Common myeloid progenitor, CD34-positive (primary cell): ENCODE data around the gene HOXB3.

ENCODE experiments used
- CTCF ChIA-PET: fragments of 350-600 bp; sonication (Branson Sonifier 250); formaldehyde crosslinking; loops from one replicate; lab custom pipeline; 2021; ENCODE audit warnings: antibody characterized with exemption; lab: Charles Lee
- POLR2A ChIA-PET: fragments of 350-600 bp; sonication (Branson Sonifier 250); formaldehyde crosslinking; loops from one replicate; lab custom pipeline; 2021; ENCODE audit warnings: antibody characterized with exemption; lab: Charles Lee
- DNase-seq, 3 donors: peaks; one replicate each; pipeline versions ENCODE4 v3.0.0 to v3.0.0-alpha.2; 2013
- H3K27ac ChIP-seq, 2 experiments: 1 replicate in 1 of 2; 2 replicates in 1 of 2; pipeline ENCODE4 v1.7.0; 2013; ENCODE audit warnings: inconsistent platforms in 2 of 2, low read length in 2 of 2, mild to moderate bottlenecking in 2 of 2, low read depth in 1 of 2, moderate library complexity in 1 of 2; ENCODE audit not compliant: severe bottlenecking in 2 of 2, insufficient read depth in 1 of 2, poor library complexity in 1 of 2
- H3K27me3 ChIP-seq, 5 experiments: replicated peaks in 2 of 5; 1 replicate in 3 of 5; 2 replicates in 2 of 5; pipeline versions ENCODE4 v1.6.1 to v1.7.0; 2013; ENCODE audit warnings: low read length in 4 of 5, mild to moderate bottlenecking in 2 of 5, moderate library complexity in 2 of 5, inconsistent platforms in 1 of 5; ENCODE audit not compliant: insufficient read depth in 5 of 5, control insufficient read depth in 4 of 5
- H3K36me3 ChIP-seq, 4 experiments: 1 replicate in 2 of 4; 2 replicates in 2 of 4; pipeline versions ENCODE4 v1.6.1 to v1.7.0; 2013; ENCODE audit warnings: low read length in 3 of 4, control low read depth in 1 of 4, mild to moderate bottlenecking in 1 of 4; ENCODE audit not compliant: control insufficient read depth in 4 of 4, insufficient read depth in 4 of 4
- H3K4me1 ChIP-seq, 4 experiments: 1 replicate in 3 of 4; 2 replicates in 1 of 4; pipeline versions ENCODE4 v1.6.1 to v1.7.1; 2013; ENCODE audit warnings: low read length in 3 of 4, mild to moderate bottlenecking in 3 of 4, control low read depth in 1 of 4, inconsistent platforms in 1 of 4, moderate library complexity in 1 of 4; ENCODE audit not compliant: control insufficient read depth in 4 of 4, insufficient read depth in 4 of 4; ENCODE audit errors: control extremely low read depth in 1 of 4
- H3K4me3 ChIP-seq, 7 experiments: 1 replicate in 4 of 7; 2 replicates in 3 of 7; pipeline versions ENCODE4 v1.5.1 to v1.7.0; 2013; ENCODE audit warnings: mild to moderate bottlenecking in 7 of 7, low read length in 6 of 7, moderate library complexity in 6 of 7, inconsistent platforms in 2 of 7, low read depth in 2 of 7, control low read depth in 1 of 7; ENCODE audit not compliant: insufficient read depth in 4 of 7, control insufficient read depth in 1 of 7; ENCODE audit errors: extremely low read depth in 1 of 7
- H3K9me3 ChIP-seq, 5 experiments: 1 replicate in 4 of 5; 2 replicates in 1 of 5; pipeline versions ENCODE4 v1.6.1 to v1.7.1; 2013; ENCODE audit warnings: low read length in 4 of 5, mild to moderate bottlenecking in 2 of 5, inconsistent platforms in 1 of 5, low read depth in 1 of 5, moderate library complexity in 1 of 5; ENCODE audit not compliant: control insufficient read depth in 4 of 5, insufficient read depth in 2 of 5; ENCODE audit errors: control extremely low read depth in 1 of 5
- WGBS: methylation state at CpG from one replicate; pipeline ENCODE4 v1.1.5; 2013; ENCODE audit not compliant: insufficient coverage; 5-methylcytosine and 5-hydroxymethylcytosine counted together

The HOXB3 gene

GRCh38 chr17:48605991-48606891 lies 16.2 kb upstream of the HOXB3 start:
- no peak overlapping the region for H3K27ac ChIP-seq
- CTCF ChIA-PET = interaction anchor here (1.0 to 1.9 kb wide), 3 partner anchors 8 to 313 kb away, joined by 3 to 8 read pairs (median 5); partner anchors contain the start of gene HOXB8

DNA sequence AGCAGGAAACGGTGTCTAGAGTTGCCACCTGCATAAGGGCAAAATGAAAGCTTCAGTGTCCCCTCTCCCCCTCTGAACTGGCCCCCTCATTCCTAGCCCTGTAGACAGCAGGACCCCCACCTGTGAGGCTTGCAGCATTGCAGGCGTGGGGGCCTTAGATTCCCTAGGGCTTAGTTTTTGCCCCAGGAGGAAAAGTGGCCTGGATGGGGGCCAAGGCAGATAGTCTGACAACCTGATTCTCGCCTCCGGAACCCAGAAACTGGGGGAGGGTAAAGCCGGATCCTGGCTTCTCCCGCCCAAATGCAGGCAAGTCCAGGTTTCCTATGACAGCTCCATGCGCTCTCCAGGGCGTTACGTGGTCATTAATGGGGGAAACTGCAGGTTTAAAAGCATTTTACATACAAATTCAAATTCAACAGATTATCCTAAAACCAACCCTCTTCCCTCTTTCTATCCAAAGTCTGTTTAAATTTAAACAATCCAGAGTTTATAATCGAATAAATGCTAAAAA lies 15.4 kb upstream of the HOXB3 start:
- WGBS = 94% methylated on average over 10 of the region's 10 CpGs
- H3K4me3 ChIP-seq = peak overlapping the region in 1 of 7 experiments; percentile 72
- POLR2A ChIA-PET = no interaction called here
- H3K27ac ChIP-seq = no peak overlapping the region
- CTCF ChIA-PET = interaction anchor here (1.5 kb wide), 1 partner anchor 13 kb away, joined by 4 read pairs; no protein-coding TSS in a partner anchor
- H3K27me3 ChIP-seq = peaks cover 8 to 82% (median 32%) of the 10 kb centered on the region in 5 experiments
- peaks cover 0 to 39% (median 15%) of the 10 kb centered on the region in 4 experiments for H3K4me1 ChIP-seq
- no peaks in the 10 kb centered on the region for H3K36me3 ChIP-seq
- no peak for DNase-seq
- no peaks in the 10 kb centered on the region for H3K9me3 ChIP-seq

More at GRCh38 chr17:48605991-48606891, 16.2 kb upstream of the HOXB3 start:
- H3K9me3 ChIP-seq = no peaks in the 10 kb centered on the region
- no peaks in the 10 kb centered on the region for H3K36me3 ChIP-seq
- POLR2A ChIA-PET = no interaction called here
- H3K4me1 ChIP-seq = peaks cover 0 to 47% (median 22%) of the 10 kb centered on the region in 4 experiments
- H3K4me3 ChIP-seq = no peak overlapping the region
- H3K27me3 ChIP-seq = peaks cover 8 to 82% (median 32%) of the 10 kb centered on the region in 5 experiments
- 93% methylated on average over 21 of the region's 41 CpGs for WGBS
- DNase-seq = no peak

DNA sequence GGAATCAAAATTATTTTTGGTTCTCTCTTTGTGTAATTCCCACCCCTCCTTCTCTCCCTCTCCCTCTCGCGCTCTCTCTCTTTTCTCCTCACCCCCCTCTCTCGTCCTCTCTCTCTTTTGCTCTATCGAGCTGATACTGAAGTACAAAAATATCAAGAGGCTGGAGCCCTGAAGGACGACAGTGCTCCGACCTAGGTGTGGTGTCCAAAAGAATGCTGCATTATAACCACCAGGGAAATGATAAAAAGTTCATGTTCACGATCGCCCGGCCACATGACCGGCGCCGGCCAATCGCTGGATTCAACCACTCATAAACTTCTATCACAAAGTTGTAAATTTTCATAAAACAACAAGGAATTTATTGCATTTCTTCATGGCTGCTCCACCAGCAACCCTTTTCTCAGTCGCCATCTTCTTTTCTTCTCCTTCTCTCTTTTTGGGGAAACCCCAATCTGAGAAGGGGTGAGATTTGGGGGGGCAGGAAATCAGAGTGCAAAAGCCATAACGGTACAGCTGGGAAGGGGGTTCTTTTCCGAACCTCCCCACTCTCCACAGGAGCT lies 14.8 kb upstream of the HOXB3 start, which contains the start of gene HOXB6:
HOXB6 (minus strand) TSS at position 217 of the 560 bp plus-strand sequence. CDS start 6,836 bp downstream, outside the sequence.
- Histone ChIP-seq H3K4me3 (peak within 1 kb of the TSS in 4 of 7 experiments; percentile 13 to 72 (median 61)), H3K27ac (peak within 1 kb of the TSS in 1 of 2 experiments; percentile 54), H3K27me3 (peaks cover 8 to 80% (median 32%) of the 10 kb centered on the region in 5 experiments), H3K36me3 (no peaks in the 10 kb centered on the region), H3K9me3 (no peaks in the 10 kb centered on the region), H3K4me1 (peaks cover 0 to 33% (median 8%) of the 10 kb centered on the region in 4 experiments)
- WGBS = 72% methylated on average over 10 of the region's 16 CpGs
- CTCF ChIA-PET = interaction anchor here (1.0 to 1.5 kb wide), 2 partner anchors 12 to 342 kb away, joined by 3 to 4 read pairs; no protein-coding TSS in a partner anchor
- no peak for DNase-seq
- POLR2A ChIA-PET = interaction anchor here (0.8 kb wide), 1 partner anchor 1820 kb away, joined by 3 read pairs; no protein-coding TSS in a partner anchor

GRCh38 chr17:48603959-48604769 lies 14.1 kb upstream of the HOXB3 start:
- WGBS = 84% methylated on average over 13 of the region's 21 CpGs
- H3K4me3 ChIP-seq = peak overlapping the region in 4 of 7 experiments; percentile 13 to 72 (median 61)
- H3K4me1 ChIP-seq = peaks cover 0 to 31% (median 8%) of the 10 kb centered on the region in 4 experiments
- no peak for DNase-seq
- peaks cover 8 to 80% (median 32%) of the 10 kb centered on the region in 5 experiments for H3K27me3 ChIP-seq
- H3K9me3 ChIP-seq = no peaks in the 10 kb centered on the region
- peak overlapping the region in 1 of 2 experiments; percentile 54 for H3K27ac ChIP-seq
- H3K36me3 ChIP-seq = no peaks in the 10 kb centered on the region
- CTCF ChIA-PET = interaction anchor here (1.0 to 1.5 kb wide), 2 partner anchors 12 to 341 kb away, joined by 3 to 4 read pairs; no protein-coding TSS in a partner anchor
- POLR2A ChIA-PET = interaction anchor here (0.8 kb wide), 1 partner anchor 1821 kb away, joined by 3 read pairs; no protein-coding TSS in a partner anchor

- no peaks in the 10 kb centered on the region for H3K36me3 ChIP-seq
- H3K27me3 ChIP-seq = peaks cover 2 to 73% (median 23%) of the 10 kb centered on the region in 5 experiments
- POLR2A ChIA-PET = interaction anchor here (0.6 kb wide), 1 partner anchor 250 kb away, joined by 3 read pairs; no protein-coding TSS in a partner anchor
- no peaks in the 10 kb centered on the region for H3K9me3 ChIP-seq
- 59% methylated on average over 28 of the region's 35 CpGs for WGBS
- peak overlapping the region in 2 of 7 experiments; percentile 20 to 57 for H3K4me3 ChIP-seq
- CTCF ChIA-PET = interaction anchor here (0.6 to 2.0 kb wide), 7 partner anchors 8 to 338 kb away, joined by 3 to 7 read pairs (median 3); partner anchors contain the start of gene HOXB7
- DNase-seq = no peak
- no peak overlapping the region for H3K27ac ChIP-seq
- H3K4me1 ChIP-seq = peaks cover 0 to 53% (median 25%) of the 10 kb centered on the region in 4 experiments
Observed at GRCh38 chr17:48601539-48602425, 11.7 kb upstream of the HOXB3 start.
